GM10266 (cell line): ENCODE measurements around the gene IL4.
A peak's percentile ranks its signal among the peaks of the same experiment; 100 is the strongest.

ENCODE experiments used
- DNase-seq: peaks from one replicate; pipeline ENCODE4 v3.0.0; 2012; ENCODE audit errors: extremely low spot score
- CTCF ChIP-seq: IDR thresholded peaks from 2 replicates; pipeline ENCODE4 v1.5.1; 2012; ENCODE audit warnings: mild to moderate bottlenecking, low read depth; ENCODE audit not compliant: control insufficient read depth, insufficient read depth; ENCODE audit errors: missing control alignments

IL4 gene

GRCh38 chr5:132692632-132692967, 18.8 kb downstream of the IL4 start:
- no peak for DNase-seq
- TF ChIP-seq CTCF, result no peak

- no peak for TF ChIP-seq CTCF
- DNase-seq, result no peak
Measured at GRCh38 chr5:132695956-132696355, 22.2 kb downstream of the IL4 start.

GRCh38 chr5:132704875-132705274, 31.1 kb downstream of the IL4 start:
- no peak for DNase-seq
- no peak for TF ChIP-seq CTCF

DNA sequence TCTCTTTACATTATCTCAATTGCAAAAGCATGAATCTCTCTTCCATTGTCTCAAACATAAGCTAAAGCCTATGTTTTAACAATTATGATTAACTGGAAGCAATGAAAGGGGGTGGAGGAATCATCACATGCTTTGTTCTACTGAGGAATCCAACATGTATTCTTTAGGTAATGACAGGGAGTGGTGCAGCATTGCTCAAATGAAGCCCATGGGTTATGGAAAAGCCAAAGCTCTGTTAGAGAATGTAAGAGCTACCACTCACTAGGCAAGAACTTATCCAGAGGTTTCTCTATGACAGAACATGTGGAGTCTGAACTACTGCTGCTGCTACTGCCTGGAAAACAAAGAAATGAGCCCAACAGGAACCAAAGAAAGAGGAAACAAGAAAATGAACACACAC, 34.9 kb downstream of the IL4 start:
- no peak for DNase-seq
- TF ChIP-seq CTCF, result no peak

DNA sequence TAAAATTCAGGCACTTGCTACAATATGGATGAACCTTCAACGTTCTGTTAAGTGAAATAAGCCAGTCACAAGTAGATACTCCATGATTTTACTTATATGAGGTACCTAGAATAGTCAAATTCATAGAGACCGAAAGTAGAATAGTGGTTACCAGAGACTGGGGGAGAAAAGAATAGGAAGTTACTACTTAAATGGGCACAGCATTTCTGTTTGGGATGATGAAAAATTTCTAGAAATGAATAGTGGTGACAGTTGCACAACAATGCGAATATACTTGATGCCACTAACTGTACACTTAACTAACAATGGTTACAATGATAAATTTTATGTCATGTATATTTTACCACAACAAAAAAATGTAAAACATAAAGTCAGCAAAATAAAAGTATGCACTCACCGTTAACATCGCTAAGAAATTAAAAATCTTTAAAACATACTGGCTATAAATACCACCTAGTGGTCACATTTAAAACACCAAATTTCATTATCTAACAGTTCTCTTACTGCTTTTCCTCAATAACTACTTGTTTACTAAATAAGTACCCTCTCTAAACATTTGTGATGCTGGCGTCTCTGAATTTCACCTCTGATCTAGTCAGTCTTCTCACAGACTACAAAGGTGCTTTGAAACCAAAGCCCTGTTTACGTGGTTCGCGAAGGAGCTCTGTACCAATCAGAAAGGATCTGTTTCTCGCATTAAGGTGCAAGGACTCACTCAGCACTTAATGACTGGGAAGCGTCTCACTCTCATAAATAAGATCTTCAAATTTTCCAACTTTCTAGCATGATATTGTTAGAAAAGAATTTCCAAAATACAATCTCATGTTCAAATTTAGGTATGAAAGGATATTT, 40.9 kb downstream of the IL4 start:
- TF ChIP-seq CTCF, result peak; percentile 7
- no peak for DNase-seq

DNA sequence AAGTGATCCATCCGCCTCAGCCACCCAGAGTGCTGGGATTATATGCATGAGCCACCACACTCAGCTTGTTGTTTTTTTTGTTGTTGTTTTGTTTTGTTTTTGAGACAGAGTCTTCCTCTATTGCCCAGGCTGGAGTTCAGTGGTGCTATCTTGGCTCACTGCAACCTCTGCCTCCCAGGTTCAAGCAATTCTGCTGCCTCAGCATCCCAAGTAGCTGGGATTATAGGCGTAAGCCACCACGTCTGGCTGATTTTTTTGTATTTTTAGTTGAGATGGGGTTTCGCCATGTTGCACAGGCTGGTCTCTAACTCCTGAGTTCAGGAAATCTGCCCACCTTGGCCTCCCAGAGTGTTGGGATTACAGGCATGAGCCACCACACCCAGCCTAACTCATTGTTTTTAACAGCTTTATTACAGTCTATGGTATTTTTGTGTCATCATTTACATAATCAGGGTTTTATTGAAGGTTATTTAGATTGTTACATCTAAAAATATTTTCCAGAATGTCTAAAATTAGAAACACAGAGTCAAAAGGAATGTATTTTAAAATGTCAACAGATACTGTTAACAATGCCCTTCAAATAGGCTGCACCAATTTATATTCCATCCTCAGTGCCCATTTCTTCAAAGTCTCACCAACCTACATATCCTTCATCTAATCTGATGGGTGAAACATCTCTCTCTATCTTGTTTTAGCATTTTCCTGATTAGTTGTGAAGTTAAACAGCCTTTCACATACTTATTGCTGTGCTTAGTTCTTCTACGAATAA, 44.9 kb downstream of the IL4 start:
- no peak for DNase-seq
- no peak for TF ChIP-seq CTCF

DNA sequence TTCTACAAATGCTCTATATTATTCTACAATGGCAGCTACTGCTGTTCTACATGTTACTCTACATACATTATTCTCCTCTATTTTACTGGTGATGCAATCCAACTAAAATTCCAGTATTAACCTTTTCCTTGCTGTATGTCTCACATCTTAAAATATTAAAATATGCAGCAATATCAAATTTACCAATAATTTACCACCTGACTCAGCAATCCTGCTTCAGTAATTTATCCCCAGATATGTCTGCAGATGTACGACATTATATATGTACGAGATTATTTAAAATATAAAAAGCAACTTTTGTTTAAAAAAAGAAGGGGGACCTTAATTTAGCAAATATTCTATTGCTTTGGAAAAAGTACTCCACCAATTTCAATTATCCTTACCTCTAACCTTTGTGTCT, 52.0 kb downstream of the IL4 start:
- no peak for DNase-seq

More for the DNA sequence above, 52.0 kb downstream of the IL4 start:
- TF ChIP-seq CTCF, result no peak
